IMR-90 (cell line): ENCODE results near the gene MADCAM1. TPM values are rescaled to one million over a fixed set of nuclear protein-coding genes. Genes with fewer than 3 reads are reported as not detected.

Experiments used
- ATAC-seq: fragments of 200-7000 bp; cut with Tn5 transposase; 2 replicates; pipeline ENCODE4 v1.9.1; 2020; ENCODE audit warnings: low read depth, mild to moderate bottlenecking, moderate library complexity
- BruUV-seq: library from RNA; stranded (reverse); fragments of 400-500 nt; replicated peaks from 2 replicates; lab custom pipeline; 2021; lab: Mats Ljungman, UMichigan
- CTCF ChIA-PET: fragments of 300-600 bp; formaldehyde crosslinking; extraction: SDS; loops from one replicate; lab custom pipeline; 2021; ENCODE audit warnings: antibody characterized with exemption; lab: Yijun Ruan, JAX
- POLR2A ChIA-PET: fragments of 300-600 bp; sonication (Branson Sonifier 250); formaldehyde crosslinking; loops from one replicate; lab custom pipeline; 2022; ENCODE audit warnings: antibody characterized with exemption; ENCODE audit not compliant: unreplicated experiment; lab: Charles Lee
- DNase-seq: peaks from one replicate; pipeline ENCODE4 v3.0.0; 2013
- H2AFZ ChIP-seq: replicated peaks from 2 replicates; pipeline ENCODE3; 2013; ENCODE audit warnings: low read length, mild to moderate bottlenecking; ENCODE audit not compliant: poor library complexity
- H2AK5ac ChIP-seq: 2 replicates; pipeline ENCODE4 v1.6.1; 2013; ENCODE audit warnings: low read depth, low read length, inconsistent platforms
- H2AK9ac ChIP-seq: replicated peaks from 2 replicates; pipeline ENCODE3; 2013; ENCODE audit warnings: mild to moderate bottlenecking, low read depth, low read length, moderate library complexity; ENCODE audit not compliant: poor library complexity
- H2BK120ac ChIP-seq: 2 replicates; pipeline ENCODE4 v1.6.1; 2013; ENCODE audit warnings: low read depth, low read length, inconsistent platforms
- H2BK15ac ChIP-seq: 3 replicates; pipeline ENCODE4 v1.6.1; 2013; ENCODE audit warnings: low read depth, low read length, inconsistent platforms
- H2BK20ac ChIP-seq: 2 replicates; pipeline ENCODE4 v1.6.1; 2013; ENCODE audit warnings: low read depth, mild to moderate bottlenecking, inconsistent platforms, low read length, moderate library complexity
- H2BK5ac ChIP-seq: 2 replicates; pipeline ENCODE4 v1.6.1; 2013; ENCODE audit warnings: mild to moderate bottlenecking, low read depth, low read length, inconsistent platforms; ENCODE audit not compliant: poor library complexity, severe bottlenecking
- H3K14ac ChIP-seq: replicated peaks from 2 replicates; pipeline ENCODE4 v1.6.1; 2013; ENCODE audit warnings: low read depth, low read length, inconsistent platforms
- H3K18ac ChIP-seq: 2 replicates; pipeline ENCODE4 v1.6.1; 2013; ENCODE audit warnings: low read depth, low read length, control low read depth
- H3K23ac ChIP-seq: 2 replicates; pipeline ENCODE4 v1.6.1; 2013; ENCODE audit warnings: low read depth, low read length, inconsistent platforms
- H3K27ac ChIP-seq: 2 replicates; pipeline ENCODE4 v1.5.1; 2013; ENCODE audit warnings: mild to moderate bottlenecking, control low read depth, low read length; ENCODE audit not compliant: insufficient read depth
- H3K27me3 ChIP-seq: 2 replicates; pipeline ENCODE4 v1.6.1; 2013; ENCODE audit warnings: low read length; ENCODE audit not compliant: control insufficient read depth, insufficient read depth
- H3K36me3 ChIP-seq: 2 replicates; pipeline ENCODE4 v1.6.1; 2013; ENCODE audit warnings: low read length, mixed read lengths; ENCODE audit not compliant: control insufficient read depth, insufficient read depth
- H3K4ac ChIP-seq: 2 replicates; pipeline ENCODE4 v1.6.1; 2013; ENCODE audit warnings: low read depth, low read length, inconsistent platforms
- H3K4me1 ChIP-seq: 2 replicates; pipeline ENCODE4 v1.6.1; 2013; ENCODE audit warnings: low read length, mixed read lengths; ENCODE audit not compliant: control insufficient read depth, insufficient read depth
- H3K4me2 ChIP-seq: 2 replicates; pipeline ENCODE4 v1.6.1; 2013; ENCODE audit warnings: low read depth, mild to moderate bottlenecking, control low read depth, low read length, moderate library complexity
- H3K4me3 ChIP-seq: 2 replicates; pipeline ENCODE4 v1.5.1; 2013; ENCODE audit warnings: low read depth, mild to moderate bottlenecking, control low read depth, low read length, moderate library complexity; ENCODE audit not compliant: insufficient read depth
- H3K56ac ChIP-seq: 2 replicates; pipeline ENCODE4 v1.6.1; 2013; ENCODE audit warnings: low read length, inconsistent platforms; ENCODE audit not compliant: insufficient read depth; ENCODE audit errors: extremely low read depth
- H3K79me1 ChIP-seq, 2 experiments: 2 replicates each; pipeline ENCODE4 v1.6.1; 2013; ENCODE audit warnings: low read length in 2 of 2, inconsistent platforms in 1 of 2, low read depth in 1 of 2
- H3K9ac ChIP-seq: 2 replicates; pipeline ENCODE4 v1.6.1; 2013; ENCODE audit warnings: low read depth, low read length, control low read depth
- H3K9me1 ChIP-seq: 2 replicates; pipeline ENCODE4 v1.6.1; 2013; ENCODE audit warnings: low read length, inconsistent platforms; ENCODE audit not compliant: insufficient read depth
- H3K9me3 ChIP-seq: 2 replicates; pipeline ENCODE4 v1.6.1; 2013; ENCODE audit warnings: low read length; ENCODE audit not compliant: control insufficient read depth, insufficient read depth
- H4K20me1 ChIP-seq: 2 replicates; pipeline ENCODE4 v1.6.1; 2013; ENCODE audit warnings: low read length, inconsistent platforms; ENCODE audit not compliant: insufficient read depth
- H4K5ac ChIP-seq: 2 replicates; pipeline ENCODE4 v1.6.1; 2013; ENCODE audit warnings: mild to moderate bottlenecking, low read depth, low read length, control low read depth
- H4K8ac ChIP-seq, 2 experiments: 2 replicates each; pipeline ENCODE4 v1.6.1; 2013; ENCODE audit warnings: low read depth in 2 of 2, low read length in 2 of 2, control low read depth in 1 of 2, inconsistent platforms in 1 of 2
- H4K91ac ChIP-seq: 2 replicates; pipeline ENCODE4 v1.6.1; 2013; ENCODE audit warnings: low read depth, low read length, inconsistent platforms; ENCODE audit not compliant: insufficient read depth
- BHLHE40 ChIP-seq: fragments of 150-350 bp; IDR thresholded peaks from 2 replicates; pipeline ENCODE4 v1.6.1; 2016; ENCODE audit warnings: mild to moderate bottlenecking, low read depth, low read length
- CEBPB ChIP-seq: IDR thresholded peaks from 2 replicates; pipeline ENCODE4 v1.6.1; 2012; ENCODE audit warnings: low read depth, low read length, improper control_type of control experiment
- CHD1 ChIP-seq: IDR thresholded peaks from 2 replicates; pipeline ENCODE4 v1.6.1; 2012; ENCODE audit warnings: low read depth, low read length, improper control_type of control experiment
- ELK1 ChIP-seq: fragments of 150-350 bp; IDR thresholded peaks from 2 replicates; pipeline ENCODE4 v1.6.1; 2016; ENCODE audit warnings: low read depth, mild to moderate bottlenecking, low read length, moderate library complexity, borderline replicate concordance
- MAZ ChIP-seq: IDR thresholded peaks from 2 replicates; pipeline ENCODE4 v1.6.1; 2012; ENCODE audit warnings: low read depth, mild to moderate bottlenecking, low read length, improper control_type of control experiment, moderate library complexity, borderline replicate concordance
- MXI1 ChIP-seq: IDR thresholded peaks from 2 replicates; pipeline ENCODE4 v1.6.1; 2012; ENCODE audit warnings: low read depth, mild to moderate bottlenecking, low read length, moderate library complexity, borderline replicate concordance
- NFE2L2 ChIP-seq: fragments of 150-350 bp; IDR thresholded peaks from 2 replicates; pipeline ENCODE4 v1.6.1; 2016; ENCODE audit warnings: low read depth, mild to moderate bottlenecking, low read length
- RCOR1 ChIP-seq: IDR thresholded peaks from 2 replicates; pipeline ENCODE4 v1.6.1; 2012; ENCODE audit warnings: mild to moderate bottlenecking, low read length, improper control_type of control experiment; ENCODE audit not compliant: insufficient replicate concordance
- RFX5 ChIP-seq: IDR thresholded peaks from 2 replicates; pipeline ENCODE4 v1.8.0; 2012; ENCODE audit warnings: low read depth, mild to moderate bottlenecking, low read length, moderate library complexity
- SMC3 ChIP-seq: fragments of 150-350 bp; IDR thresholded peaks from 2 replicates; pipeline ENCODE4 v1.6.1; 2016; ENCODE audit warnings: low read depth, mild to moderate bottlenecking, antibody characterized with exemption, low read length, moderate library complexity
- USF2 ChIP-seq: fragments of 150-350 bp; IDR thresholded peaks from 2 replicates; pipeline ENCODE4 v1.6.1; 2017; ENCODE audit warnings: mild to moderate bottlenecking, antibody characterized with exemption, low read length, low read depth
- WGBS, 2 experiments: methylation state at CpG; one replicate each; pipeline versions ENCODE4 v1.1.5 to v1.1.7; 2013; ENCODE audit warnings: missing lambda C conversion rate in 2 of 2; ENCODE audit not compliant: insufficient read length in 1 of 2; ENCODE audit errors: extremely low coverage in 2 of 2; 5-methylcytosine and 5-hydroxymethylcytosine counted together
- dilution Hi-C: fragments of 300-500 bp; cut with HindIII; formaldehyde crosslinking; loops from one replicate; pipeline ENCODE4 v1.14.3; 2018; ENCODE audit warnings: low sequenced_read_pairs; ENCODE audit not compliant: unreplicated experiment
- in situ Hi-C: fragments of 300-500 bp; cut with MboI; formaldehyde crosslinking; loops from 3 replicates; pipeline ENCODE4 v1.14.3; 2019; ENCODE audit warnings: low sequenced_read_pairs, inconsistent platforms, mixed read lengths
- intact Hi-C: fragments of 100-400 bp; cut with micrococcal nuclease; formaldehyde crosslinking; loops from 2 replicates; pipeline ENCODE4 v1.10.0; 2022
- polyA plus RNA-seq, 3 experiments: library from polyadenylated mRNA; depleted of rRNA; stranded (reverse); fragments of >200 nt; gene quantifications; 2 replicates each; pipeline ENCODE4 v1.2.3, GENCODE V29; 2012; ENCODE audit warnings: low replicate concordance in 1 of 3
- total RNA-seq: library from RNA; depleted of rRNA; stranded (reverse); fragments of >200 nt; gene quantifications from 2 replicates; pipeline ENCODE4 v1.2.3, GENCODE V29; 2012
- TF ChIP-seq, protein P1 (sequence below): conservative IDR thresholded peaks from 2 replicates; pipeline ENCODE4 v1.5.1; 2012; ENCODE audit warnings: mild to moderate bottlenecking, low read depth, low read length, improper control_type of control experiment

Gene MADCAM1
- total and polyA plus RNA-seq, 2 of the 4 experiments (the other 2 are of a cell fraction), result 0.24 TPM; not detected in 1

GRCh38 chr19:530134-531008 lies 34.1 kb downstream of the MADCAM1 start:
- Histone ChIP-seq H3K14ac (peak overlapping the region; percentile 94; the same call in 1 of the 2 replicates), H2AK9ac (peak overlapping the region; percentile 91), H3K4me3 (peak overlapping the region; percentile 94), H4K20me1 (peaks cover 29% of the 10 kb centered on the region), H3K23ac (no peak overlapping the region), H3K56ac (no peak overlapping the region; the same call in 1 of the 2 replicates), H2BK15ac (no peak overlapping the region), H4K8ac (peak overlapping the region; percentile 76 to 86; a peak in 2 of 4 replicates), H3K79me1 (peaks cover 0 to 35% of the 10 kb centered on the region in 2 experiments; a peak in 3 of 4 replicates), H3K9me3 (no peaks in the 10 kb centered on the region), H3K4ac (peak overlapping the region; percentile 95; the same call in 1 of the 2 replicates), H2BK20ac (no peak overlapping the region), H2BK5ac (peak overlapping the region; percentile 50), H2AFZ (peak overlapping the region; percentile 99), H2BK120ac (no peak overlapping the region), H3K36me3 (peaks cover 1% of the 10 kb centered on the region; the same call in 1 of the 2 replicates), H3K27ac (peak overlapping the region; percentile 93; the same call in 1 of the 2 replicates), H3K4me1 (peaks cover 9% of the 10 kb centered on the region), H2AK5ac (peak overlapping the region; percentile 59; the same call in 1 of the 2 replicates), H4K91ac (peak overlapping the region; percentile 79; the same call in 1 of the 2 replicates), H3K9ac (peak overlapping the region; percentile 85), H3K4me2 (peak overlapping the region; percentile 83), H4K5ac (peak overlapping the region; percentile 0), H3K18ac (no peak overlapping the region), H3K9me1 (peaks cover 4% of the 10 kb centered on the region; the same call in 1 of the 2 replicates), H3K27me3 (peaks cover 6% of the 10 kb centered on the region)
- ChIA-PET CTCF (interaction anchor here (0.6 to 2.0 kb wide), 2 partner anchors 20 to 300 kb away, joined by 3 to 11 read pairs; no protein-coding TSS in a partner anchor), POLR2A (no interaction called here)
- in situ Hi-C loops (no loop called here), dilution Hi-C loops (no loop called here), intact Hi-C loops (no loop called here)
- DNase-seq (no peak), ATAC-seq (no peak)
- no TSS peak for BruUV-seq
- 83% methylated on average over 19 of the region's 38 CpGs; no CpG with 5 or more reads in 1 of the 2 experiments for WGBS, 2 experiments
- TF ChIP-seq NFE2L2 (no peak), RFX5 (no peak), MAZ (no peak), RCOR1 (no peak), CHD1 (no peak), BHLHE40 (no peak), MXI1 (no peak), USF2 (no peak), ELK1 (no peak), SMC3 (no peak), CEBPB (no peak)
- TF ChIP-seq, protein P1, sequence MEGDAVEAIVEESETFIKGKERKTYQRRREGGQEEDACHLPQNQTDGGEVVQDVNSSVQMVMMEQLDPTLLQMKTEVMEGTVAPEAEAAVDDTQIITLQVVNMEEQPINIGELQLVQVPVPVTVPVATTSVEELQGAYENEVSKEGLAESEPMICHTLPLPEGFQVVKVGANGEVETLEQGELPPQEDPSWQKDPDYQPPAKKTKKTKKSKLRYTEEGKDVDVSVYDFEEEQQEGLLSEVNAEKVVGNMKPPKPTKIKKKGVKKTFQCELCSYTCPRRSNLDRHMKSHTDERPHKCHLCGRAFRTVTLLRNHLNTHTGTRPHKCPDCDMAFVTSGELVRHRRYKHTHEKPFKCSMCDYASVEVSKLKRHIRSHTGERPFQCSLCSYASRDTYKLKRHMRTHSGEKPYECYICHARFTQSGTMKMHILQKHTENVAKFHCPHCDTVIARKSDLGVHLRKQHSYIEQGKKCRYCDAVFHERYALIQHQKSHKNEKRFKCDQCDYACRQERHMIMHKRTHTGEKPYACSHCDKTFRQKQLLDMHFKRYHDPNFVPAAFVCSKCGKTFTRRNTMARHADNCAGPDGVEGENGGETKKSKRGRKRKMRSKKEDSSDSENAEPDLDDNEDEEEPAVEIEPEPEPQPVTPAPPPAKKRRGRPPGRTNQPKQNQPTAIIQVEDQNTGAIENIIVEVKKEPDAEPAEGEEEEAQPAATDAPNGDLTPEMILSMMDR, result no peak
